Tibial artery (tissue), 4 donors: Measurements from ENCODE around the gene TTC17.
"Not testable (repeated sequence)": the region's sequence is repeated elsewhere in the genome, so short reads cannot be mapped to it uniquely, and the experiment has no call there.

Experiments used
- DNase-seq, 2 donors: peaks; one replicate each; pipeline ENCODE4 v3.0.0-alpha.2; 2019
- H3K27ac ChIP-seq, 2 donors: fragments of 200-600 bp; sonication (generic) in 1 of 2; 1 replicate in 1 of 2; 2 replicates in 1 of 2; pipeline ENCODE4 v1.5.1; 2018 to 2019; ENCODE audit warnings: mild to moderate bottlenecking in 1 of 2
- H3K27me3 ChIP-seq, 2 donors: fragments of 200-600 bp; sonication (generic) in 1 of 2; one replicate each; pipeline versions ENCODE4 v1.5.1 to v1.6.0; 2016 to 2019
- H3K36me3 ChIP-seq, 3 donors: fragments of 200-600 bp; sonication (generic) in 2 of 3; one replicate each; pipeline ENCODE4 v1.5.1; 2016 to 2019; ENCODE audit warnings: mild to moderate bottlenecking in 2 of 3
- H3K4me1 ChIP-seq, 4 donors: fragments of 200-600 bp; sonication (generic) in 2 of 4; 1 replicate in 3 of 4; 2 replicates in 1 of 4; pipeline ENCODE4 v1.5.1; 2016 to 2019
- H3K4me3 ChIP-seq, 2 donors: fragments of 200-600 bp; sonication (generic) in 1 of 2; 1 replicate in 1 of 2; 2 replicates in 1 of 2; pipeline ENCODE4 v1.5.1; 2018 to 2019; ENCODE audit warnings: mild to moderate bottlenecking in 2 of 2
- H3K9me3 ChIP-seq, 3 donors: fragments of 200-600 bp; sonication (generic) in 1 of 3; one replicate each; pipeline ENCODE4 v1.5.1; 2016 to 2019
- CTCF ChIP-seq, 2 experiments: fragments of 200-600 bp in 1 of 2; fragments of 450-650 bp in 1 of 2; IDR thresholded peaks; one replicate each; pipeline ENCODE4 v1.5.1; 2017 to 2019; ENCODE audit warnings: antibody characterized with exemption in 2 of 2, mild to moderate bottlenecking in 1 of 2, moderate library complexity in 1 of 2
- intact Hi-C: fragments of 100-400 bp; cut with DNase I; formaldehyde crosslinking; loops from one replicate; pipeline ENCODE4 v1.15.0; 2023; ENCODE audit warnings: low total_unique reads

The TTC17 gene

GRCh38 chr11:43399983-43400630, 41.4 kb downstream of the TTC17 start:
- no peak for DNase-seq
- Histone ChIP-seq H3K9me3 (no peaks in the 10 kb centered on the region), H3K4me3 (no peak overlapping the region), H3K36me3 (peaks cover 67 to 96% (median 71%) of the 10 kb centered on the region in 3 donors), H3K27ac (no peak overlapping the region), H3K27me3 (no peaks in the 10 kb centered on the region), H3K4me1 (no peaks in the 10 kb centered on the region)
- TF ChIP-seq CTCF (IDR thresholded peaks at IDR 0.05), result no peak
- intact Hi-C loops, result no loop called here

GRCh38 chr11:43401252-43401651, 42.5 kb downstream of the TTC17 start:
- Histone ChIP-seq H3K36me3 (peaks cover 78 to 98% (median 80%) of the 10 kb centered on the region in 3 donors), H3K4me1 (no peaks in the 10 kb centered on the region), H3K4me3 (no peak overlapping the region), H3K27ac (no peak overlapping the region), H3K9me3 (no peaks in the 10 kb centered on the region), H3K27me3 (no peaks in the 10 kb centered on the region)
- no peak for DNase-seq
- TF ChIP-seq CTCF (IDR thresholded peaks at IDR 0.05), result no peak
- intact Hi-C loops, result no loop called here

GRCh38 chr11:43401811-43402210, 43.1 kb downstream of the TTC17 start:
- DNase-seq, H3K4me3 ChIP-seq, intact Hi-C loops, H3K4me1 ChIP-seq, H3K27me3 ChIP-seq, H3K27ac ChIP-seq, H3K9me3 ChIP-seq: not testable (repeated sequence)
- H3K36me3 ChIP-seq, result peaks cover 80 to 99% (median 81%) of the 10 kb centered on the region in 3 donors

- Histone ChIP-seq H3K9me3 (no peaks in the 10 kb centered on the region), H3K36me3 (peaks cover 71 to 99% (median 81%) of the 10 kb centered on the region in 3 donors), H3K27me3 (no peaks in the 10 kb centered on the region), H3K4me3 (no peak overlapping the region), H3K27ac (no peak overlapping the region), H3K4me1 (no peaks in the 10 kb centered on the region)
- DNase-seq, result no peak
- intact Hi-C loops, result no loop called here
- no peak for TF ChIP-seq CTCF (IDR thresholded peaks at IDR 0.05)
These were observed 44.9 kb downstream of the TTC17 start for GRCh38 chr11:43403357-43404231.

DNA sequence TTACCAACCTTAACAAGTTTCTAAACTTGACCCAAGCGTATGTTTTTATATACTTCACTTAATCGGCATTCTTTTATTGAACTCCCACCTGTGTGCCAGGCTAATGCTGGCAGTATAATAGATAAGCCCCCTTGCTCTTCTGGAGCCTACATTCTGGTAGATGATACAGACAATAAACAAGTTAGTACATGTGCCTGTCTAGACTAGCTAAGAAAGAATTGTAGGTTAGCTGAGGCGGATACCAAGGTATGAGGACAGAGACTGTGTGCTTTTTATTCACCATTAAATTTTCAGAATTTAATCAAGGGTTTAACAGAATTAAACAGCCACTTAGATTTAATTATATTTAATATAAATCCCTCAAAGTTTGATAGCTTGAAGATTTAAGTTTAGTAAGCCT, 45.7 kb downstream of the TTC17 start:
- no peak for TF ChIP-seq CTCF (IDR thresholded peaks at IDR 0.05)
- intact Hi-C loops, result no loop called here
- H3K27me3 ChIP-seq, result no peaks in the 10 kb centered on the region
- H3K36me3 ChIP-seq, result peaks cover 69 to 99% (median 81%) of the 10 kb centered on the region in 3 donors
- no peak for DNase-seq
- H3K27ac ChIP-seq, result no peak overlapping the region
- H3K4me3 ChIP-seq, result no peak overlapping the region
- no peaks in the 10 kb centered on the region for H3K9me3 ChIP-seq
- no peaks in the 10 kb centered on the region for H3K4me1 ChIP-seq

- intact Hi-C loops, result no loop called here
- DNase-seq, result no peak
- no peak overlapping the region for H3K4me3 ChIP-seq
- TF ChIP-seq CTCF (IDR thresholded peaks at IDR 0.05), result no peak
- no peaks in the 10 kb centered on the region for H3K4me1 ChIP-seq
- no peaks in the 10 kb centered on the region for H3K27me3 ChIP-seq
- no peak overlapping the region for H3K27ac ChIP-seq
- no peaks in the 10 kb centered on the region for H3K9me3 ChIP-seq
- H3K36me3 ChIP-seq, result peaks cover 73 to 100% (median 81%) of the 10 kb centered on the region in 3 donors
These were observed 46.2 kb downstream of the TTC17 start for GRCh38 chr11:43404836-43405479.
